ENCODE data around the gene OARD1. TPM values are rescaled to one million over a fixed set of nuclear protein-coding genes. Genes with fewer than 3 reads are reported as not detected.
A peak's percentile ranks its signal among the peaks of the same experiment; 100 is the strongest.

The OARD1 gene
- total RNA-seq, 1 donor from 2014 or later: 10.6 TPM

DNA sequence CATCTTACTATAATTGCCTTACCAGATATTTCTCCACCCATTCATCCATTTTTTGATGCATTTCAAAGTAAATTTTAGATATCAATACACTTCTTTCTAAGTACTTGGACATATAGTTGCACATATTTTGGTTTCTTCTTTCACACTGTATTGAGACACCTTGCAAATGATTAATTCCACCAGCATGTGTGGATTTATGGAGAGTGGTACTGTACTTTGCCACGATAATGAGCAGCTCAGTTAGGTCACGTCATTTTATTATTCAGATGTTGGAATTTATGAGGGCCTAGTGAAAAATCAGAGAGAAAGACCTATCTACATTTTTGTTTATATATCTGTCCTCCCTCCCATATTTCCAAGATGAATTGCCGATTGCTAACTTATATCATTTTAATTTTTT, 5.9 kb upstream of the OARD1 start:
- FAIRE-seq: no peak
- H2AFZ ChIP-seq (ENCODE audit: low read depth, low read length): no peak overlapping the region
- Mint-ChIP-seq H3K4me1 (ENCODE audit: low read depth, unreplicated experiment) (peaks cover 16% of the 10 kb centered on the region), H3K27me3 (ENCODE audit: low read depth, unreplicated experiment) (no peaks in the 10 kb centered on the region), H3K4me3 (ENCODE audit: unreplicated experiment) (no peak overlapping the region), H3K27ac (ENCODE audit: unreplicated experiment) (no peak overlapping the region), H3K9me3 (ENCODE audit: unreplicated experiment) (no peaks in the 10 kb centered on the region), H3K36me3 (ENCODE audit: low read depth, unreplicated experiment) (peaks cover 5% of the 10 kb centered on the region)
- peaks cover 73% of the 10 kb centered on the region for H4K20me1 ChIP-seq (ENCODE audit: insufficient read depth, low read length)
- DNase-seq (ENCODE audit: low read depth): no peak
- H3K4me2 ChIP-seq (ENCODE audit: low read length): no peak overlapping the region
- no peaks in the 10 kb centered on the region for H3K27me3 ChIP-seq (ENCODE audit: insufficient read depth, low read length)
- H3K36me3 ChIP-seq (ENCODE audit: insufficient read depth, low read length): peaks cover 29% of the 10 kb centered on the region
- H3K4me1 ChIP-seq (ENCODE audit: insufficient read depth, low read length): peaks cover 9% of the 10 kb centered on the region
- no peak overlapping the region for H3K4me3 ChIP-seq (ENCODE audit: insufficient read depth, low read depth, low read length)
- H3K79me2 ChIP-seq (ENCODE audit: insufficient read depth, low read length): peaks cover 91% of the 10 kb centered on the region
- H3K9me3 ChIP-seq (ENCODE audit: insufficient read depth, low read depth, low read length): no peaks in the 10 kb centered on the region
- TF ChIP-seq EZH2 (IDR thresholded peaks at IDR 0.05; ENCODE audit: insufficient read depth, low read length): no peak
- TF ChIP-seq, protein P1, sequence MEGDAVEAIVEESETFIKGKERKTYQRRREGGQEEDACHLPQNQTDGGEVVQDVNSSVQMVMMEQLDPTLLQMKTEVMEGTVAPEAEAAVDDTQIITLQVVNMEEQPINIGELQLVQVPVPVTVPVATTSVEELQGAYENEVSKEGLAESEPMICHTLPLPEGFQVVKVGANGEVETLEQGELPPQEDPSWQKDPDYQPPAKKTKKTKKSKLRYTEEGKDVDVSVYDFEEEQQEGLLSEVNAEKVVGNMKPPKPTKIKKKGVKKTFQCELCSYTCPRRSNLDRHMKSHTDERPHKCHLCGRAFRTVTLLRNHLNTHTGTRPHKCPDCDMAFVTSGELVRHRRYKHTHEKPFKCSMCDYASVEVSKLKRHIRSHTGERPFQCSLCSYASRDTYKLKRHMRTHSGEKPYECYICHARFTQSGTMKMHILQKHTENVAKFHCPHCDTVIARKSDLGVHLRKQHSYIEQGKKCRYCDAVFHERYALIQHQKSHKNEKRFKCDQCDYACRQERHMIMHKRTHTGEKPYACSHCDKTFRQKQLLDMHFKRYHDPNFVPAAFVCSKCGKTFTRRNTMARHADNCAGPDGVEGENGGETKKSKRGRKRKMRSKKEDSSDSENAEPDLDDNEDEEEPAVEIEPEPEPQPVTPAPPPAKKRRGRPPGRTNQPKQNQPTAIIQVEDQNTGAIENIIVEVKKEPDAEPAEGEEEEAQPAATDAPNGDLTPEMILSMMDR (IDR thresholded peaks at IDR 0.05; ENCODE audit: insufficient read depth, low read depth, low read length): no peak
- H3K27ac ChIP-seq (ENCODE audit: low read depth, low read length): no peak overlapping the region
- no peak overlapping the region for H3K9ac ChIP-seq (ENCODE audit: low read length)

DNA sequence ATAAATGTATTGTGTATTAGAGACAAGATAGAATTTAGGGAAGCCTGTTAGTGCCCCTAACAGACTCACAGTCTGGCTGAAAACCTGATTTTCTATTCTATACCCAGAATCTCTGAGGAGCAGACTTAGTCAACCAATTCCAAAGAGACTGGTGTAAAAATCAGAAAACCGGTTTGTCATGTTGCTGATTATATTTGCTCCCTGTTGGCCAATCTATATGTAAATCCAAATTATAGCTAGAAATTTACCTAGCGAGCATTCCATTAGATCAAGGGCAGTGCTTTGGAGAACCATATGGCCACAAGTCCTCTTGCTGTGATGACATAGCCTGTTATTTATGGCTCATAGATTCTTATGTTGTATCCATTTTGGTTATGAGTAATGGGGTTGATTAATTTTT, 5.4 kb upstream of the OARD1 start:
- Mint-ChIP-seq H3K4me3 (ENCODE audit: unreplicated experiment) (no peak overlapping the region), H3K4me1 (ENCODE audit: low read depth, unreplicated experiment) (peaks cover 16% of the 10 kb centered on the region), H3K36me3 (ENCODE audit: low read depth, unreplicated experiment) (peaks cover 5% of the 10 kb centered on the region), H3K27ac (ENCODE audit: unreplicated experiment) (no peak overlapping the region), H3K27me3 (ENCODE audit: low read depth, unreplicated experiment) (no peaks in the 10 kb centered on the region), H3K9me3 (ENCODE audit: unreplicated experiment) (no peaks in the 10 kb centered on the region)
- FAIRE-seq (no peak), DNase-seq (ENCODE audit: low read depth) (no peak)
- H3K4me1 ChIP-seq (ENCODE audit: insufficient read depth, low read length): peaks cover 9% of the 10 kb centered on the region
- peaks cover 27% of the 10 kb centered on the region for H3K36me3 ChIP-seq (ENCODE audit: insufficient read depth, low read length)
- no peak overlapping the region for H3K4me2 ChIP-seq (ENCODE audit: low read length)
- H3K27me3 ChIP-seq (ENCODE audit: insufficient read depth, low read length): no peaks in the 10 kb centered on the region
- no peak overlapping the region for H3K27ac ChIP-seq (ENCODE audit: low read depth, low read length)
- no peaks in the 10 kb centered on the region for H3K9me3 ChIP-seq (ENCODE audit: insufficient read depth, low read depth, low read length)
- peaks cover 69% of the 10 kb centered on the region for H4K20me1 ChIP-seq (ENCODE audit: insufficient read depth, low read length)
- TF ChIP-seq, protein P1 (IDR thresholded peaks at IDR 0.05; ENCODE audit: insufficient read depth, low read depth, low read length): no peak
- TF ChIP-seq EZH2 (IDR thresholded peaks at IDR 0.05; ENCODE audit: insufficient read depth, low read length): no peak
- no peak overlapping the region for H2AFZ ChIP-seq (ENCODE audit: low read depth, low read length)
- no peak overlapping the region for H3K9ac ChIP-seq (ENCODE audit: low read length)
- H3K4me3 ChIP-seq (ENCODE audit: insufficient read depth, low read depth, low read length): no peak overlapping the region
- peaks cover 87% of the 10 kb centered on the region for H3K79me2 ChIP-seq (ENCODE audit: insufficient read depth, low read length)

DNA sequence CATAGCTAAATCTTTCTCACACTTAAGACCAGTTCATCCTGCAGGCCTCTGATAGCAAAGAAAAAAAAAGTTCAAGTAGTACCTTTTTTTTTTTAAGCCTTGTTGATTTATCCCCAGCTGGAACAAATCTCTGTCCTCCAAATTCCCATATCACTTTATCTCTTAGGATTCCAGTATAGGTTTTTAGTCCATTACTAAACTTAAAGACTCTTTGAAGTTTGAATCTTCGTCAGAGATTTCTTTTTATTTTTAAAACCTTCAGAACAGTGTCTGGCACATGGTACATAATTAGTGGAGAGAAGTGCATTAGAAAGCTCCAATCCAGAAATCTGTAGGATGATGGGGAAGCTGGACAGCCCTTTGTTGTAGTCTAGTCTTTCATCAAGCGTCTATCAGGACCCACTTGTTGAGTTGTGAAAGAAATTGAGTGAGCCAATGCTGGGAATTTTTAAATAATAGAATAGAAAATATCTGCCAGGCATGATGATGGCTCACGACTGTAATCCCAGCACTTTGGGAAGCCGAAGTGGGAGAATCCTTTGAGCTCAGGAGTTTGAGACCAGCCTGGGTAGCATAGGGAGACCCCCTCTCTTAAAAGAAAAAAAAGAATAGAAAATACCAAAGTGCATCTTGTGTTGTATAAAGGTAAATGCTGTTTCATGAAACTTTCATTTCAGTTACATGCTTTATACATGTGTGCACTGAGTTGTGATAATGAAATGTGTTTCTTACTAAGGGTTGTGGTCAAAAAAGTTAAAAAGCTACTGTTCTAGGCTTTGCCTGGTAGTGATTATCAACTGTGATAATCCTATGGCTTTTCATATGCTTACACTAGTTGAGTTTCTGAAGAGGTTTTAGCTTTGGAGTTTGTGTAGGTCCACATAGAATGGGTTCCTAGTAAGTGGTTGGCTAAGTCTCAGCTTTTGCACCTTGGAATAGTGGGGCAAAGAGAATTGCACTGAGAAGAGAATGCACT, 3.8 kb upstream of the OARD1 start:
- DNase-seq (ENCODE audit: low read depth) (no peak), FAIRE-seq (no peak)
- H3K9me3 ChIP-seq (ENCODE audit: insufficient read depth, low read depth, low read length): no peaks in the 10 kb centered on the region
- H3K4me3 ChIP-seq (ENCODE audit: insufficient read depth, low read depth, low read length): no peak overlapping the region
- peaks cover 59% of the 10 kb centered on the region for H4K20me1 ChIP-seq (ENCODE audit: insufficient read depth, low read length)
- Mint-ChIP-seq H3K9me3 (ENCODE audit: unreplicated experiment) (no peaks in the 10 kb centered on the region), H3K27me3 (ENCODE audit: low read depth, unreplicated experiment) (no peaks in the 10 kb centered on the region), H3K27ac (ENCODE audit: unreplicated experiment) (no peak overlapping the region), H3K4me3 (ENCODE audit: unreplicated experiment) (peak overlapping the region; percentile 43), H3K36me3 (ENCODE audit: low read depth, unreplicated experiment) (peaks cover 4% of the 10 kb centered on the region), H3K4me1 (ENCODE audit: low read depth, unreplicated experiment) (peaks cover 16% of the 10 kb centered on the region)
- peaks cover 76% of the 10 kb centered on the region for H3K79me2 ChIP-seq (ENCODE audit: insufficient read depth, low read length)
- H3K4me2 ChIP-seq (ENCODE audit: low read length): peak overlapping the region; percentile 99
- peaks cover 9% of the 10 kb centered on the region for H3K4me1 ChIP-seq (ENCODE audit: insufficient read depth, low read length)
- no peaks in the 10 kb centered on the region for H3K27me3 ChIP-seq (ENCODE audit: insufficient read depth, low read length)
- no peak overlapping the region for H2AFZ ChIP-seq (ENCODE audit: low read depth, low read length)
- H3K36me3 ChIP-seq (ENCODE audit: insufficient read depth, low read length): peaks cover 26% of the 10 kb centered on the region
- no peak overlapping the region for H3K9ac ChIP-seq (ENCODE audit: low read length)
- TF ChIP-seq, protein P1 (IDR thresholded peaks at IDR 0.05; ENCODE audit: insufficient read depth, low read depth, low read length): no peak
- TF ChIP-seq EZH2 (IDR thresholded peaks at IDR 0.05; ENCODE audit: insufficient read depth, low read length): no peak
- no peak overlapping the region for H3K27ac ChIP-seq (ENCODE audit: low read depth, low read length)
